NT2/D1 (cell line): ENCODE measurements around the gene HOMER1.

Experiments
- SUZ12 ChIP-seq: IDR thresholded peaks from 2 replicates; pipeline ENCODE4 v1.6.1; 2011; ENCODE audit not compliant: insufficient read length, insufficient read depth; ENCODE audit errors: extremely low read depth
- YY1 ChIP-seq: IDR thresholded peaks from 2 replicates; pipeline ENCODE4 v1.6.1; 2011; ENCODE audit not compliant: insufficient read length, insufficient read depth
- ZNF274 ChIP-seq: IDR thresholded peaks from 2 replicates; pipeline ENCODE4 v1.6.1; 2011; ENCODE audit warnings: mild to moderate bottlenecking, low read depth, low read length

DNA sequence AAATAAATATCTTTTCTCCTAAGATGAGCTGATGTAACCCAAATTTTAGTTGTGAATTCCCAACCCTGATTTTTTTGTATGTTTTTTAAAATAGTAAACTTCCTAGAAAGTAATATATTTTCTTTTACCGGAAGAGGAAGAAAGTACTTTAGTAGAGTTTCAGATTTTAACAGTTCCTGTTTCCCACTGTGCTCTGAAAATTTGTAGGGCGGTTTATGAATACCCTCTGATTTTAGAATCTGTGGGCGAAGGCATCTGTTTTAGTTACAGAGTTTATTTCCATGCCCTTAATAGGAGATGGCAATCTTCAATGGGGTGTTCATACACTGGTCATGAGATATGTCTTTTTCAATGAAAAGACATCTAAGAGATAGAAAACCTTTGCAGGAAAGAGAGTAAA is 3.7 kb upstream of the HOMER1 start:
- TF ChIP-seq SUZ12 (no peak), ZNF274 (no peak), YY1 (no peak)
